Spleen (tissue), 11 donors: ENCODE measurements around the gene CCN5. TPM values are rescaled to one million over a fixed set of nuclear protein-coding genes. Genes with fewer than 3 reads are reported as not detected.

Source experiments
- DNase-seq: peaks from one replicate; pipeline ENCODE4 v3.0.0-alpha.2; 2020
- H3K27ac ChIP-seq, 8 donors: fragments of 200-600 bp; sonication (generic) in 7 of 8; 1 replicate in 4 of 8; 2 replicates in 4 of 8; pipeline versions ENCODE4 v1.5.0 to v1.8.0; 2016 to 2021; ENCODE audit warnings: inconsistent platforms in 4 of 8, mild to moderate bottlenecking in 4 of 8, moderate library complexity in 1 of 8
- H3K27me3 ChIP-seq, 7 donors: fragments of 200-600 bp; sonication (generic) in 6 of 7; replicated peaks in 1 of 7; 1 replicate in 4 of 7; 2 replicates in 3 of 7; pipeline versions ENCODE4 v1.5.0 to v1.8.0; 2016 to 2021; ENCODE audit warnings: inconsistent platforms in 3 of 7, mild to moderate bottlenecking in 1 of 7
- H3K36me3 ChIP-seq, 6 donors: fragments of 200-600 bp; sonication (generic) in 5 of 6; 1 replicate in 4 of 6; 2 replicates in 2 of 6; pipeline versions ENCODE4 v1.5.0 to v1.8.0; 2016 to 2021; ENCODE audit warnings: inconsistent platforms in 2 of 6
- H3K4me1 ChIP-seq, 6 donors: fragments of 200-600 bp; sonication (generic) in 5 of 6; 1 replicate in 3 of 6; 2 replicates in 3 of 6; pipeline versions ENCODE4 v1.5.0 to v1.8.0; 2016 to 2021; ENCODE audit warnings: inconsistent platforms in 3 of 6
- H3K4me3 ChIP-seq, 8 donors: fragments of 200-600 bp; sonication (generic) in 7 of 8; 1 replicate in 4 of 8; 2 replicates in 4 of 8; pipeline versions ENCODE4 v1.5.0 to v1.8.0; 2016 to 2021; ENCODE audit warnings: inconsistent platforms in 4 of 8, mild to moderate bottlenecking in 4 of 8, moderate library complexity in 2 of 8
- H3K9me3 ChIP-seq, 8 donors: fragments of 200-600 bp; sonication (generic) in 7 of 8; 1 replicate in 4 of 8; 2 replicates in 4 of 8; pipeline versions ENCODE4 v1.5.0 to v1.8.0; 2016 to 2021; ENCODE audit warnings: inconsistent platforms in 4 of 8
- POLR2A ChIP-seq, 3 donors: fragments of 450-650 bp; IDR thresholded peaks; one replicate each; pipeline ENCODE4 v1.5.1; 2017; ENCODE audit warnings: antibody characterized with exemption in 3 of 3, mild to moderate bottlenecking in 1 of 3
- POLR2AphosphoS5 ChIP-seq, 3 donors: sonication (generic); formaldehyde crosslinking; IDR thresholded peaks; one replicate each; pipeline ENCODE4 v1.5.1; 2017; ENCODE audit warnings: antibody characterized with exemption in 3 of 3
- WGBS, 5 donors: extraction: QIAGEN DNeasy Blood & Tissue Kit in 3 of 5; methylation state at CpG; one replicate each; pipeline versions ENCODE4 v1.1.5 to v1.1.7; 2013 to 2018; 5-methylcytosine and 5-hydroxymethylcytosine counted together
- intact Hi-C: fragments of 100-400 bp; cut with DNase I; formaldehyde crosslinking; loops from one replicate; pipeline ENCODE4 v1.15.0; 2023; ENCODE audit warnings: low total_unique reads
- polyA plus RNA-seq, 3 donors: library from polyadenylated mRNA; stranded (reverse); fragments of 200-250 nt; gene quantifications; one replicate each; pipeline ENCODE4 v1.2.1, GENCODE V29; 2013
- total RNA-seq, 7 donors: library from RNA; depleted of rRNA in 3 of 7; stranded (reverse); fragments of >200 nt in 3 of 7; fragmentation: NEBNext Ultra II Directional in 4 of 7; extraction: Animal tissue kit (Norgen Biotek cat#: 25700) in 4 of 7; gene quantifications; one replicate each; pipeline versions ENCODE4 v1.1.0 to v1.2.1, GENCODE V29; 2016 to 2021
- TF ChIP-seq, protein P1 (sequence below), 11 experiments: fragments of 200-600 bp in 7 of 11; fragments of 450-650 bp in 4 of 11; sonication (generic) in 4 of 11; IDR thresholded peaks in 8 of 11; conservative IDR thresholded peaks in 3 of 11; 1 replicate in 7 of 11; 2 replicates in 4 of 11; pipeline versions ENCODE4 v1.4.0 to v1.8.0; 2016 to 2021; ENCODE audit warnings: antibody characterized with exemption in 11 of 11, inconsistent platforms in 4 of 11, mild to moderate bottlenecking in 1 of 11
- donor health status: healthy with polysubstance abuse.
- donor health status: DM: no; HTN: no; CAD: no; lungs with moderate emphysema.
- donor health status: DM: no; HTN: no; CAD: no.
- donor health status: Bipolar disorder and iron deficiency.
- donor health status: healthy.
- donor health status: DM: no; HTN: no; CAD: no.
- donor health status: DM: yes; HTN: yes; CAD: no.

The CCN5 gene
- total and polyA plus RNA-seq, 10 donors: 0.51 to 10.6 (median 1.5) TPM; not detected in 1

DNA sequence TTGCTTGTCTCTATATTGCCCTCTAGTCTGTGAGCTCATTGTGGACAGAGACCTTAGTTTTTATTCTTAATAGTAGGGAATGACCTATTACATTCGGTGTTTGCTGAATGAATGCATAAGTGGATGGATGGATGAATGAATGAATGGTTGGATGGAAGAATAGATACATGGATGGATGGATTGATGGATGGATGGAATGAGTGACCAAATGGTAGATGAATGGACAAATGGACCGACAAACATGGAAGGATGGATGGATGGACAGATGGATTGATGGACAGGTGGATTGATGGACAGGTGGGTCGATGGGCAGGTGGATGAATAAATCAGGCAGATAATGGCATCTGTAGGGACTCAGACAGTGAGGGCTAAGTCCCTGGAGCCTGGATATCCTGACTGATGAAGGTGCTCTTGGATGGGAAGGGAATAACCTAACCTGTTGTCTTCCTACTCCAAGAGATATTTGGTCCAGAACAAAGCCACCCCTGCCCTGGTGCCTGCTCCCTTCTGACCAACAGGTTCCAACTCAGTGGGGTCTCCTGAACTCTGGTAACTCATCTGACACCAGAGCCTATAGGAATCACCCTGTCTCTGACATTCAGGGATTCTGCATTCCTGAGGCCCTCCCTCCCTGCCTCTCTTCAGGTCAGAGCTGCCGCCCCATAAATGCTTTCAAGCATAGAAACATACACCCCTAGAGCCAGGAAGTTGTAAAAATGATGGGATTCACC is 9.6 kb upstream of the CCN5 start:
- TF ChIP-seq POLR2AphosphoS5 (IDR thresholded peaks at IDR 0.05) (no peak), POLR2A (IDR thresholded peaks at IDR 0.05) (no peak)
- TF ChIP-seq, protein P1, sequence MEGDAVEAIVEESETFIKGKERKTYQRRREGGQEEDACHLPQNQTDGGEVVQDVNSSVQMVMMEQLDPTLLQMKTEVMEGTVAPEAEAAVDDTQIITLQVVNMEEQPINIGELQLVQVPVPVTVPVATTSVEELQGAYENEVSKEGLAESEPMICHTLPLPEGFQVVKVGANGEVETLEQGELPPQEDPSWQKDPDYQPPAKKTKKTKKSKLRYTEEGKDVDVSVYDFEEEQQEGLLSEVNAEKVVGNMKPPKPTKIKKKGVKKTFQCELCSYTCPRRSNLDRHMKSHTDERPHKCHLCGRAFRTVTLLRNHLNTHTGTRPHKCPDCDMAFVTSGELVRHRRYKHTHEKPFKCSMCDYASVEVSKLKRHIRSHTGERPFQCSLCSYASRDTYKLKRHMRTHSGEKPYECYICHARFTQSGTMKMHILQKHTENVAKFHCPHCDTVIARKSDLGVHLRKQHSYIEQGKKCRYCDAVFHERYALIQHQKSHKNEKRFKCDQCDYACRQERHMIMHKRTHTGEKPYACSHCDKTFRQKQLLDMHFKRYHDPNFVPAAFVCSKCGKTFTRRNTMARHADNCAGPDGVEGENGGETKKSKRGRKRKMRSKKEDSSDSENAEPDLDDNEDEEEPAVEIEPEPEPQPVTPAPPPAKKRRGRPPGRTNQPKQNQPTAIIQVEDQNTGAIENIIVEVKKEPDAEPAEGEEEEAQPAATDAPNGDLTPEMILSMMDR (IDR thresholded peaks at IDR 0.05 in 8 of 11, conservative IDR thresholded peaks at IDR 0.05 in 3 of 11): no peak
- WGBS, 5 donors: 78 to 91% (median 81%) methylated on average over 4 of the region's 4 CpGs

DNA sequence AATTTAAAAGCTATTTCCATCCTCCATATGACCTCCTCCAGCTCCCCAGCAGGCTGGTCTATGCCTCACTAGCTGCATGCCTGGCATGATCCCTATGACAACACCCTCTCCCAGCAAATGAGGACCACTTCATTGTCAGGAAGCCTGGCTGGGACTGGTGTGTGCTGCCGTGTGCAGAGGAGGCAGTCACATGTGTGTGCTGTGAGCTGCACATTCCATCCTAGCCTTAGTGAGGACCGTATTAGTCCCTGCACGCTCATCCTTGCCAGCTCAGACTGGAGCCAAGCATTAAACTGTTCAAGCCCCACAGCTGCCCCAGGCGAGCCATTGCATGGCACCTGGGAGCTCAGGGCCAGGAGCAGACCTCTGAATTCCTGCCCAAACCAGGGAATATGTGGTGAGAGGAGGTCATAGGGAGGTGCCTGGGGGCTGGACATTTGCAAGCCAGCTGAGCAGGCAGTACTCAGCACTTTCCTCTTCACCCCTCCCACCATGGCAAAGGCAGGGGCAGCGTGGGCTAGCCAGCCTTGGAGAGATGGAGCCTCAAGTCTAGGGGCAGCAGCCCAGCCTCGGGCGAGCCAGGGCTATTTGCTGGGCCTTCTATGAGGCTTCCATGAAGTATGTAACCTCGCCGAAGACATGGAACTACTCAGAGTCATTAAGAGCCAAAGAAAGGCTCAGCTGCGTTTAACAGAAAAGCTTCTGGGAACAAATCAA is 8.7 kb upstream of the CCN5 start:
- no peak for DNase-seq
- peaks cover 0 to 7% (median 0%) of the 10 kb centered on the region in 7 donors for H3K27me3 ChIP-seq
- no peak overlapping the region for H3K27ac ChIP-seq
- 70 to 75% (median 71%) methylated on average over 7 to 10 of the region's 10 CpGs for WGBS, 5 donors
- TF ChIP-seq POLR2A (IDR thresholded peaks at IDR 0.05) (no peak), POLR2AphosphoS5 (IDR thresholded peaks at IDR 0.05) (no peak)
- TF ChIP-seq, protein P1 (IDR thresholded peaks at IDR 0.05 in 8 of 11, conservative IDR thresholded peaks at IDR 0.05 in 3 of 11): no peak
- intact Hi-C loops: no loop called here
- peaks cover 3 to 24% (median 14%) of the 10 kb centered on the region in 6 donors for H3K4me1 ChIP-seq
- H3K36me3 ChIP-seq: no peaks in the 10 kb centered on the region
- H3K4me3 ChIP-seq: no peak overlapping the region
- no peaks in the 10 kb centered on the region for H3K9me3 ChIP-seq

More for the DNA sequence above, 9.6 kb upstream of the CCN5 start:
- no peak for DNase-seq
- Histone ChIP-seq H3K27ac (no peak overlapping the region), H3K36me3 (no peaks in the 10 kb centered on the region), H3K4me1 (peaks cover 3 to 30% (median 14%) of the 10 kb centered on the region in 6 donors), H3K27me3 (peaks cover 0 to 7% (median 0%) of the 10 kb centered on the region in 7 donors), H3K4me3 (no peak overlapping the region), H3K9me3 (no peaks in the 10 kb centered on the region)
- intact Hi-C loops: no loop called here

DNA sequence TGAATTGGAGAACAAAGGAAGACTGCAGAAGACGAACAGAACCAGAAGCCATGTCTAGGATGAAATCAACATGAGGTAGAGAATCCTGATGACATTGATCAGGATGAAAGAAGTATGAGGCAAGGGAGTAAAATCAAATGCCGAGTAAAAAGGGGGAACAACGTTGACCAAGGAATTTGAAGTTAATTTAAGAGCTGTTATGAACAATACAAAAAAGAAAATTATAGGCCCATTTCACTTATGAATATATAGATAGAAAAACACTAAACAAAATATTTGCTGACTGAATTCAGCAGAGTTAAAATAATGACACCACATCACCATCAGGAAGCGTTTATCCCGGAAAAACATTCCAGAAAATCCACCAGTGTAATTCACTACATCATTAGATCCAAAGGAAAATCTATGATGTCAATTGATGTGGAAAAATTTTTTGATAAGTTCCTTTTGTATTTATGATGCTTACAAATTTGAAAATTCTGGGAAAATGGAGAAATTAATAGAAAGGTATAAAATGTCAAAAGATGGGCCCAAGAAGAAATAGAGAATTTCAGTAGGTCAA is 8.1 kb upstream of the CCN5 start:
- Histone ChIP-seq H3K9me3 (no peaks in the 10 kb centered on the region), H3K27ac (no peak overlapping the region), H3K36me3 (no peaks in the 10 kb centered on the region), H3K4me3 (no peak overlapping the region), H3K27me3 (peaks cover 0 to 7% (median 0%) of the 10 kb centered on the region in 7 donors), H3K4me1 (peaks cover 3 to 20% (median 14%) of the 10 kb centered on the region in 6 donors)
- no peak for DNase-seq
- TF ChIP-seq POLR2A (IDR thresholded peaks at IDR 0.05): no peak
- TF ChIP-seq, protein P1 (IDR thresholded peaks at IDR 0.05 in 8 of 11, conservative IDR thresholded peaks at IDR 0.05 in 3 of 11): no peak
- no peak for TF ChIP-seq POLR2AphosphoS5 (IDR thresholded peaks at IDR 0.05)
- WGBS, 5 donors: 86 to 96% (median 92%) methylated on average over 5 of the region's 5 CpGs
- intact Hi-C loops: no loop called here

DNA sequence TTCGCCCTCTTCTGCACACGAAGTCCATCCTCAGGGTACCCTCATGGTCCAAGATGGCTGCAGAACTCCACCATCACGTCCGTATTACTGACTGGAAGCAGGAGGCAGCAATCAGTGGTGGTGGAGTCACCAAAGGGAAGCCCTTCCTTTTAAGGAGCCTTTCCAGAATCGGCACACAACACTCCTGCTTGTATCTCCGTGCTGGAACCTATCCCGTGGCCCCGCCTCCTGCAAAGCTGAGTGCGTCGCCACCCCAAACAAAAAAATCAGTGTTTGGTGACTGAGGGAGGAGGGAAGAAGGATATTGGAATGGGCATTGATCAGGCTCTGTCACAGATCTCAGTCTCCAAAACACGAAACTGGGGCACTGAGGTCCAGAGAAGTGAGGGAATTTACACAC is 5.8 kb upstream of the CCN5 start:
- Histone ChIP-seq H3K9me3 (no peaks in the 10 kb centered on the region), H3K36me3 (no peaks in the 10 kb centered on the region), H3K27me3 (no peaks in the 10 kb centered on the region), H3K4me1 (peaks cover 0 to 5% (median 2%) of the 10 kb centered on the region in 6 donors), H3K27ac (no peak overlapping the region), H3K4me3 (no peak overlapping the region)
- DNase-seq: no peak
- 82 to 92% (median 86%) methylated on average over 11 of the region's 11 CpGs for WGBS, 5 donors
- intact Hi-C loops: no loop called here
- TF ChIP-seq POLR2AphosphoS5 (IDR thresholded peaks at IDR 0.05): no peak
- no peak for TF ChIP-seq POLR2A (IDR thresholded peaks at IDR 0.05)
- TF ChIP-seq, protein P1 (IDR thresholded peaks at IDR 0.05 in 8 of 11, conservative IDR thresholded peaks at IDR 0.05 in 3 of 11): no peak
